Measurements from ENCODE around the gene IPMK.

DNA sequence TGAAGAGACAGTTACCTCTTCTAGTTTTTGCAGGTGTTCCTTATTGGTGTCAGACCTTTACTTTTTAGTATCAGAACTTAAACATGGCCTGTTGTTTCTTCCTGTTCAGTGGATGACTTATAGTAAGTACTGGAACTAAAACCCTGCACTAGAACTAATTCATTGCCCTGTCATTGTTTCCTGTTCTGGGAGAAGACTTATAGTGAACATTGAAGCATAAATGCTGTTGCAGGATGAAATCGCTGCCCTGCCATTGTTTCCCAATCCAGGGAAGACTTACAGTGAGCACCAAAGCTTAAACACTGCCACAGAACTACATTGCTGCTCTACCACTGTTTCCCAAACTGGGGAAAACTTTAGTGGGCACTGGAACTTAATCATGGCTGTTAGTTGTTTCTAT lies 13.1 kb downstream of the IPMK start:
- TF ChIP-seq POLR2A (IDR thresholded peaks at IDR 0.05), result no peak
- TF ChIP-seq CTCF (IDR thresholded peaks at IDR 0.05), result no peak

Data from body of pancreas (tissue), 4 donors.